Measurements from ENCODE around the gene OR2F2.
A peak's percentile ranks its signal among the peaks of the same experiment; 100 is the strongest.

Gene OR2F2, protein sequence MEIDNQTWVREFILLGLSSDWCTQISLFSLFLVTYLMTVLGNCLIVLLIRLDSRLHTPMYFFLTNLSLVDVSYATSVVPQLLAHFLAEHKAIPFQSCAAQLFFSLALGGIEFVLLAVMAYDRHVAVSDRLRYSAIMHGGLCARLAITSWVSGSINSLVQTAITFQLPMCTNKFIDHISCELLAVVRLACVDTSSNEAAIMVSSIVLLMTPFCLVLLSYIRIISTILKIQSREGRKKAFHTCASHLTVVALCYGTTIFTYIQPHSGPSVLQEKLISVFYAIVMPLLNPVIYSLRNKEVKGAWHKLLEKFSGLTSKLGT

DNA sequence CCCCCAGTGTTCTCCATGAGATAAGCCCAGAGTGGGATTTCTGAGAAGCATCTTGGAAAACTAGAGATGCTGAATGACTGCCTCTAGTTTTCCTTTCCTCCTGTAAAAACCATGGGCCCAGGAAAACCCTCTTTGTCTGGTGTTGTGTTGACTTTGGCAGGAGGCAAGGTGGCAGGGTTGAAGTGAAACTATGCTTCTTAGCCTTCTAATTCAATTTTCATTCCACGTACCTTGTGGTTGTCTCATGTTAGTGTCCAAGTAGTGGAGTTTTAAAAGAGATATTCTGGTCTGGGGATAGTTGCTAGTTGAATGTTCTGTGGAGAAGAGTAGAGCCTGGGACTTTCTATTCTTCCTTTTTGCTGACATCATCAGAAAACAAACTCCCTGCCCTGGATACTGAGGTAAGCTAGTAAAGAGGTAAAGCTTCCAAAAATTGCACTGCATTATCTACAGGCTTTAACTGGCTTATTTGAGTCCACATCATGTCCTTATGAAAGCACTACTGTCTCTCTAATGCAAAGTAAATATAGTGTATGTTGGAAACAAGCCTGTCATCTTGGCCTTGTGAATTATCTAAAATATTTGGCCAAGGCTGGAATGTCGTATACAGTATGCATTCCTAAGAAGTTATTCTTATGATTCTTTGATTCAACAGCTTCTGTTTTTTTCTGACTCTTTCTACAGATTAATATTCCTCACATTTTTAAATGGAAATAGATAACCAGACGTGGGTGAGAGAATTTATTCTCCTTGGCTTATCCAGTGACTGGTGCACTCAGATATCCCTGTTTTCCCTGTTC is at the start of gene OR2F2:
Gene OR2F2, plus strand, starts transcription at position 708 of the 800 bp plus-strand sequence. Its CDS starts 0 bp downstream, at position 708.
- DNase-seq (ENCODE audit: low read depth, low spot score) = no peak

DNA sequence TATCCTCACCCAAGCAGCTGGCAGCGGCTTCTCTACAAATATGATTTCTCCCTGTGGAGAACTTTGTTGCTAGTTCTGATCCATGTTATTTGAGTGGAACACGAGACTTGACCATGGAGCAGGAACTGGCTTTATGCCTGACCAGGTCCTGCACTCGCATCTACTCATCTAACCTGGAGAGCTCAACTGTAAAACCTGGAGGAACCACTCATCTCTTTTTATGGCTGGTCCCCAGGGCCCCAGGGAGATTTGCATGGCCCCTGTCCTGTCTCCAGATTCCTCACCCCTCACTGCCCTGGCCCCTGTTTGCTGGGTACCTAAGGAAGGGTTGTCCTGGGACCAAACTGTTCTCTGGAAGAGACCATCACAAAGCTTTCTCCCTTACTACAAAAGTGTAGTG is 49.1 kb upstream of the OR2F2 start:
- no peak for DNase-seq (ENCODE audit: low read depth, low spot score)

DNA sequence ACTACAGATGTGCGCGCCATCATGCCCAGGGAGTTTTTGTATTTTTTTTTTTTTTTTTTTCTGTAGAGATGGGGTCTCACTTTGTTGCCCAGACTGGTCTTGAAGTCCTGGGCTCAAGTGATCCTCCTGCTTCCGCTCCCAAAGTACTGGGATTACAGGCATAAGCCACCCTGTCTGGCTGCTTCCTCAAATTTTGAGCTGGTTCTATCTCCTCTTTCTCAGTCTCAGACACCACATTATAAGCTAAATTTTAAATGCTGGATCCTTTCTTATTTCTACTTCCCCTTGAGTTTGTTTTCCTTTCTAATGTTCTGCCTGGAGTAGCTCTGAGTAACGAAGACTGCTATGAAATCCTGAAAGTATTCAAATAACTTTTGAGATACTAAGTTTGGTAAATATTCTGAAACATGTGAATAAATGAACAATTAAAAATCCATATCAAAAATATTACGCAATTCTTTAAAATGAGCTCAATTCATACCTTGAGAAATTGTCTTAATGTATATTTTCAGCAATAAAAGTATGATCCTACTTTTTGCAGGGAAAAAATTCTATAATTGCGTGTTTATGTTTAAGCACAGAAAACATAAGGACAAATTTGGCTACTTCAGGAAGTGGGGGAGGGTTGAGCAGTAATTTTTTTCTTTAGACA is 48.1 kb upstream of the OR2F2 start:
- no peak for DNase-seq (ENCODE audit: low read depth, low spot score)

DNA sequence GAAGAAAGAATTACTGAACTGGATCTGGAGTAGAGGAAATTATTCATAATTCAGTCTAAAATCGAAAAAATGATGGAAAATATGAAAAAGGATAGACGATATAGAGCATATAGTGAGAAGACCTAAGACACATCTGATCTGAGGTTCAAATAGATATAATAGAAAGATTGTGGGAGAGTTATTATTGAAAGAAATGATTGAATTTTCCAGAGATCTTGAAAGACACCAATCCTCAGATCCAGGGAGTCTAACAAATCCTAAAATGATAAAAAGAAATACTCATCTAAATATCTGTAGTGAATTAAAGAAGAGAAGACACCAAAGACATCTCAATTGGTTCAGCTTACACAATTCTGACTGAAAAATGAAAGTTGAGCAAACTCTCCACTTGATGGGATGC is 46.0 kb upstream of the OR2F2 start:
- DNase-seq (ENCODE audit: low read depth, low spot score) = no peak

DNA sequence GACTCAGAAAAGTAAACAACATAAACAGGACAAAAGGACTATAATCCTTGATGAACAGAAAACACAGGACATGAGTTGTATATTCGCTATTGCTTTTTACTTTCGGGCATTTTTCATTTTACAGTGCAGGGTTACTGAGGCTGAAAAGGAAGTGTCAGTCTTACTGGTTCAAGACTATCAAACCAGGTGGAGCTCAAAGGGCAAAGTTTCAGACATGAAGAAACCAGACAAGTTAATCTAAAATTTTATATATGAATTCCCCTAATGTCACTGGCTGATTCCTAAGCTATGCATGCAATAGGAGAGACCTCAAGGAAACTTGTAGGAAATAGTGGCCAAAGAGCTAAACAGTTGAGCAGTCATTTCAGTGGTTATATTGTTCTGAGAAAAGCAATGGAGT is 44.5 kb upstream of the OR2F2 start:
- DNase-seq (ENCODE audit: low read depth, low spot score) = no peak

DNA sequence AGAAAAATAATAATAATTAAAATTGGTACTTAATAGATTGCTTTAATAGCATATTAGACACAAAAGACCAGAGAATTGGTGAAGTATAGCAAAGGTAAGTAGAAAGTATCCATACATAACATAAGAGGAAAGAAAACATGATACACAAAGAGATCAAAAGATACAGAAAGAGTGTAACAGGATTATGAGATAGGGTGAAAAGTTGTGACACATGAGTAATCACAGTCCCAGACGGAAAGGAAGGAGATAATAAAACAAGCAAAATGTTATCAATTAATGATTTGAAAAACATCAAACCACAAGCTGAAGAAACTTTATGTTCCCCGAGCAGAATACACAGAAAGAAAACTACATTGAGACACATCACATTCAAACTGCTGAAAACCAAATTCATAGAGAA is 43.6 kb upstream of the OR2F2 start:
- no peak for DNase-seq (ENCODE audit: low read depth, low spot score)

DNA sequence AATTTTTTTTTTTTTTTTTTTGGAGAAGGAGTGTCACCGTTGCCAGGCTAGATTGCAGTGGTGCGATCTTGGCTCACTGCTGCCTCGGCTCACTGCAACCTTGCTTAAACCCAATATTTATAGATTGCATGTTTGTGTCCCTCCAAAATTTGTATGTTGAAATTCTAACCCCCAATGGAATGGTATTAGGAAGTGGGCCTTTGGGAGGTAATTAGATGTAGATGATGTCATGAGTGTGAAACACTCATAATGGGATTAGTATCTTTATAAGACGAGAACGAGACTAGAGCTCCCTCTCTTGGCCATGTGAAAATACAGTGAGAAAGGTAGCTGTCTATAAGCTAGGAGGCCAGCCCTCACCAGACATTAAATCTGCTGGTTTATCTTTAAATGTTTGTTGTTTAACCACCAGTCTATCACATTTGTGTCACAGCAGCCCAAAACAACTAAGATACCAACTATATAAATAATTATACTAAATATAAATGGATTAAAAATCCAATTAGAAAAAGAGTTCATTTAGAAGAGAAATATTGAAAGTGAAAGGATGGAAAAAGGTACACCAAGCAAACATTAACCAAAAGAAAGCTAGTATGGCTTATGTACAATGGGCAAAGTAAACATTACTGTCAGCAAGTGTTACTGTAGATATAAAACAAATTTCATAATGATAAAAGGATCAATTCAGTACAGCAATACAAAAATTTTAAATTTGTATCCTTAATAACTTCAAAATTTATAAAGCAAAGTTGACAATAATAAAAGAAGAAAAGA is 42.3 kb upstream of the OR2F2 start:
- no peak for DNase-seq (ENCODE audit: low read depth, low spot score)

DNA sequence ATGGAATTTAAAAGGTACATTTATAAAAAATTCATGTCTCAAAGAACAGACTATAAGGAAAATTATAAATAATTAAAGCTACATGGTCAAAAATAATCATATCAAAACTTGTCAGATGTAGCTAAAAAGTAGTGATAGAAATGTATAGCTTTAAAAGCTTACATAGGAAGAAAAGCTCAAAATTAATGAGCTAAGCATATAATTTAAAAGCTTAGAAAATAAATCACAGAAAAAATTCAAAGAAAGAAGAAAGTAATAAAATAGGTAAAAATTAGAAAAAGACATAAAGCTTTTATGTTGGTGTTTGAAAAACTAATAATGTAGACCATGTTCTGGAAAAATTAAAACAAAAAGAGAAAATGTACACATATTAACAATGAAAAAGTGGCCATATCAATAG is 38.4 kb upstream of the OR2F2 start:
- no peak for DNase-seq (ENCODE audit: low read depth, low spot score)

DNA sequence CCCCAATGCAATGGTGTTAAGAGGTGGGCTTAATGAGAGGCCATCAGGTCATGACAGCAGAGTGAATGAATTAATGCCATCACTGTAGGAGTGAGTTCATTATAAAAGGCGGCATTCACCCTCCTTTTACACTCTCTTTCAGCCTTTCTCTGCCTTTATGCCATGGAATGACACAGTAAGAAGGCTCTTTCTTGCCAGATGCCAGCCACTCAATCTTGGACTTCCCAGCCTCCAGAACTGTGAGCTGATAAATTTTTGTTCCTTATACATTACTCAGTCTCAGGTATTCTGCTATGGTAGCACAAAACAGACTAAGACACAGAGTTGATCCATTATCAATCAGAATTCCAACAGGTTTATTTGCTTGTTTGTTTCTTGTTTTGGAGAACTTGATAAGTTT is 36.2 kb upstream of the OR2F2 start:
- no peak for DNase-seq (ENCODE audit: low read depth, low spot score)

DNA sequence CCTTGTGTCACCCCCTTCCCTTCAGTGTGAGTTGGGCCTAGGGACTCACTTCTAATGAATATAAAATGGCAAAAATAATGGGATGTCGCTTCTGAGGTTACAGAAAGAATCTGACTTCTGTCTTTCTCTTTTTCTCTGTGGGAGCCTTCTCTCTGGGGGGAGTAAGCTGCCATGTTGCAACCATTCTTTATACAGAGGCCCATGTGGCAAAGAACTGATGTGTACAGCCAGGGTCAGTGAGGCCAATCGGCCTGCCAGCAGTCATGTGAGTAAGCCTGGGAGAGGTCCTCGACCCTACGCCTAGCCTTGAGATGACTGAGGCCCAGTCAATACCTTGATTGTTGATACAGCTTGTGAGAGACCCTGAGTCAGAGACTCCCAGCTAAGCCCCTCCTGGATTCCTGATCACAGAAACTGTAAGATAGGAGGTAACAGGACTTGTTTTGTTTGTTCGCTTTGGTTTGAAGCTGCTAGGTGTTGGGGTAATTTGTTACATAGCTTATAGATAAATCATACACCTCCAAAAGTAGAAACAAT is 34.7 kb upstream of the OR2F2 start:
- no peak for DNase-seq (ENCODE audit: low read depth, low spot score)

DNA sequence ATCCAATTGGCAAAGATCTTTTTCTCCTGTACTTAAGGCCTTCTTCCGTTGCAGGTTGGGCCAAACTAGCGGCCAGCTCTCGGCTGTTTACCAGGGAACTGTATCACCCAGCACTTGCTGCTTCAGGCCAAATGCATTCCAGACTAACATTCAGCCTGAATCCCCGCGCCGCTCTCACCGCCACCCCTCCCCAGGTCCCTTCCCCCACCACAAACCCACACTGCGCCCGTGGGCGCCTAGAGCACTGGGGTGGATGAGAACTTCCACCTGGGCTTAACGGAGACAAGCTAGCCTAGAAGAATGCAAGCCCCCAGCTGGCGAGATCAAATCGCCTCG is 33.7 kb upstream of the OR2F2 start:
- DNase-seq (ENCODE audit: low read depth, low spot score) = no peak

DNA sequence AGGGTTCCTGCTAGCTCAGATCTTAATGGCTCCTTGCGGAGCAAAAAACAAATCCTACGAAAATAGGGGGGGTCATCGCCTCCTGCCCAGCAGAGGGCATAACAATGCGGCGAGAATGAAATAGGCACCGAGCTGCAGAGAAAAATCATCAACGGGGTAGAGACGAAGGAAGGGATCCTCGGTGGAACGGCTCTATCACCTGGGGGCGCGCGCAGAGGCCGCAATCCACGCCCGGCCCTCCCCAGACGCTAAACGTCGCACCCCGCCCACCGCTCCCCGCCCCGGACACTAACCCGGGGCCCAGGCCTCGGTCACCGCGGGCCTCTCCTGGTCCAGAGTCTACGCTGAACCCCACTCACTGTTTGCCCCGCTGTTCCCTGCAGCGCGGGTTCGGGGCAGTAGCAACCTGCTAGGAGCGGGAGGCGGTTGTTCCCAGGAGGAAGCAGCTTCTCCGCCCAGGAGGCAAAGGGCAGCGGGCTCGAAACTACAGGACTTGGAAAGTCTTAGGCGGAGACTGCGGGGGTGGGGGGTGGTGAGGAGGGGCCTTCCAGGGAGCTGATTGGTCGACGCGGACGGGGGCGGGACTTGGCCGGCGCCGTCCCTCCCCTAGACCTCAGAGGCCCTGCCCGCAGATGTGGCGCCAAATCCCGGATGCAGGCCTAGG is 33.2 kb upstream of the OR2F2 start, which contains the start of gene TCAF1:
Gene TCAF1, minus strand, starts transcription at position 509 of the 664 bp plus-strand sequence. CDS start 25,568 bp downstream, outside the sequence.
- DNase-seq (ENCODE audit: low read depth, low spot score) = peak; percentile 83

DNA sequence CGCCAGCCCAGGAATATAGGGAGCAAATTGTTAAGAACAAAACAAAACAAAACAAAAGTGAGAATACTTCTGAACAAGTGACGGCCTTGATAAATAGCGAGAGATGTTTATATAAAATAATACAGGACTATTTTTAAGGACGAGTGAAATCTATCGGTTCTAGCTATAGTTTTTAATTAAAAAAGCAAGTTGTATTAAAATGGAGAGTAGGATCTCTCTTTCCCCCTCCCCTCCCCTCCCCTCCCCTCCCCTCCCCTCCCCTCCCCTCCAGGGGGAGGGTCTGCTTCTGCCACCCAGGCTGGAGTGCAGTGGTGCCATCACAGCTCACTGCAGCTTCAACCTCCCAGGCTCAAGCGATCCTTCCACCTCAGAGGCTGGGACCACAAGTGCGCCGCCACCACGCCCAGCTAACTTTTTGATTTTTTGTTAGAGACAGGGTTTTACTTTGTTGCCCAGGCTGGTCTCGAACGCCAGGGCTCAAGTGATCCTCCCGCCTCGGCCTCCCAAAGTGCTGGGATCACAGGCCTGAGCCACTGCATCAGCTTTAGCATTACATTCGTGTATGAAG is 32.6 kb upstream of the OR2F2 start:
- DNase-seq (ENCODE audit: low read depth, low spot score) = no peak

DNA sequence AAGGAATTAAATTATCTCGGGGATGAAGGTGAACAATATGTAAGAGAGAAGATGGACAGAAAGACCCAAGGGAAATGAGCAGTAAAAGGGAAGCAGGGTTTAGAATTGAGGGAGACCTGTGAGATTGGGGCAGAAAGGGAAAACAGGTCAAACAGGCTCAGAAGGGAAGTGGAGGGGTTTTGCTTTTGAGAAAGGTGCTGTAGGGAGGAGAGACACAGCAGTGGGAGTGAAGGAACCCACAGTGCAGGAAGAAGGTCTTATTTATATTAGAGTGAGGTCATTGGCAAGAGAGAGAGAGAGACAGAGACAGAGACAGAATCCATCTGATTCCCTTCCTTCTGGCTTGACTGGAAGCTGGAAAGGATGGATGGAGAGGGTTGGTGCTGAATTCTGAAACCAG is 29.5 kb upstream of the OR2F2 start:
- DNase-seq (ENCODE audit: low read depth, low spot score) = no peak

DNA sequence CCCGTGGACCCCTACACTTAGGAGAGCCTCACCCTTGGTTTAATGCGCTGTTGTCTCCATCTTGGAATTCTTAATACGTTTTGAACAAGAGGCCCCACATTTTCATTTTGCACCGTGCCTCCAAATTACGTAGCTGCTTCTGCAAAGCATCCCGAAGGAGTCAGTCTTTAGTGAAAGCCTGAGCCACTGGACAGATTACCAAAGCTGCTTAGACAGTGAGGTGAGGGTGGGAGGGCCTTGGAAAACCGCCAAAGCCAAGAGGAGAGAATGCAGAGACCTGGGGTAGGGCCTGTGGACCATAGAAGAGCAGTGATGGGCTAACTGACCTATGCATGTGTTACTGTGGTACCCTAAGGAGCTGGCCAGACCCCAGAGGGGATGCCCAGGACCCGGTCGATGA is 28.9 kb upstream of the OR2F2 start:
- no peak for DNase-seq (ENCODE audit: low read depth, low spot score)

DNA sequence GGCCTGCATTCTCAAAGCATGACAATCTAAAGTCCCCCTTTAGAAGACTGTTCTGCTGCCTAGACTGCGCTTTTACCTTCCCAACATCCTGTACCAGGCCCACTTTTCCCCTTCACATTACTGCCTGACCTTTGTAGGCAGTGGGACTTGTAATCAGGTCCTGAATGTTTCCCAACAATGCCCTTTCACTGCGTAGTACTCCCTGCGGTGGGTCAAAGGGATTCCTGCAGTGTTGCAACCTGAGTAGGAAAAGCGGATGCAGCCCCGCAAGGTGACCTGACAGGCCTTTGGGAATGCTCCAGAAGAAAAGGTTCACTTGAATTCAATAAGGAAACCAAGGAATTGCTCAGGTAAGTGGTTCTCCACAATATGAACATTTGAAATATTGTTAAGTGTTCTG is 28.1 kb upstream of the OR2F2 start:
- DNase-seq (ENCODE audit: low read depth, low spot score) = no peak

DNA sequence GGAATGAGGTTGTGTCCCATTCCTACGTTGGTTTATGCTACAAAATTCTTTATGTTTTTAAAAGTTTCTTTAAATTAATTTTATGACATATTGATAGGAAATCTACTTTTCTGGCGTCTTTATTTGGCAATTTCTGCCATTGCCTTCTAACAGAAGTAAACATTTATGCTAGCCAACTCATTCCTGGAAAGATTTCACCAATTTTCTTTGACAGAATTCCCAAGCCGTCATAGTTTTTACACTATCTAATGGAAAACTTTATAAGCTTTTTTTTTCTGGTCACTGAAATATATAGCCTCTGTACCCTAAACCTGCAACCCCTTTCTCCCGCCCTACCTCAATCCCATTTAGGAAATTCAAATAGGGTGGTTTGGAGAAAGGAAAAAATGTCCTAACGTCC is 26.9 kb upstream of the OR2F2 start:
- DNase-seq (ENCODE audit: low read depth, low spot score) = no peak

DNA sequence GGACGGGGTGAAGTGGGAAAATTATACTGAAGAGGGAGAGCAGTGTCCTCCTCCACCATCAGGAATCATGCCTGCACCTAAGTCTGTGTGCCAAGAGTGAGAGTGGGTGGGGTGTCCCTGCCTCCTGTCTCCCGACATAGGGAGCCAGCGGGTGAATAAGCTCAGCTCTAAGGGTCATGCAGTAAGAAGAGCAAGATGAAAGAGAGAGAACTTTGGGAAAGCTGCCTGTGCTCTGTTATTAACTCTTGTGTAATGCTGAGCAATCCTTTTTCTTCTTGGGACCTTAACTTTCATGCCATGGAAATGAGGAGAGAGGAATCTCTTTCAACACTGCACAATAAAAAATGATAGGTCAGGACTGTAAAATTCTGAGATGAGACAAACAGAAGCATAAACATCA is 25.2 kb upstream of the OR2F2 start:
- no peak for DNase-seq (ENCODE audit: low read depth, low spot score)

DNA sequence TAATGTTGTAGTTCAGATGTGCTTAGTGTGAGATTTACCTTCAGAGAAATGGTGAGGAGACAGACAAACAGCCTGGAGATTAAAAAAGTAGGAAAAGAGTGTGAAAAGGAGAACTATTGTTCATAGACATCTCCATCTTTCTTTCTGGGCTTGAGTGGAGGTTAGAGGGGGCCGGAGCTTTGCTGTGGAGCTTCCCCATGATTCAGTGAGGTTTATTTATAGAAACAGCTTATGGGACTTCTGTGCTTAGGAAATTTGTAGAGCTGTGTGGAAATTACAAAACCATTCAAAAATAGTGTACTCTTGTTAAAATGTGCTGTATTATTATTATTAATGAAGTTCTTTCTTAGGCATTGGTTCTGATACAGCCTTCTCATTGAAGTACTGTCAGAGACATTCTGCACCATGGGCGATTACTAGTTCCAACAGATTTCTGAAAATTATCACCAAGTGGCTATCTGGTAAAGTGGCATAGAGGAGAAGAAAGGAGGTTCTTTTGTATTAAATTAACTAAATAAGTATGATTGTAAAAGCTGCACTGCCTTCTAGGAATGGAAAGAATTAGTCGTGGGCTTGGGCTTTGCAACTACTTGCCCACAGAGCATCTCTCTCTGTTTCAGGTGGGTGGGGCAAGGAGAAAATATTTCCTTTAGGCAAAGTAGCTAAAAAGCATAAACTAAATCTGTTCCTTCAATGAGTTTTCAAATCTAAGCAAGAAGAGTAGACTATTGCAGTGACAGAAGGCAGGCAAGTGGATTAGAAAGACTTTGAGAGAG is 24.4 kb upstream of the OR2F2 start:
- DNase-seq (ENCODE audit: low read depth, low spot score) = no peak

Data from activated naive CD8-positive, alpha-beta T cell treated with anti-CD3 and anti-CD28 coated beads, Interleukin-2, amount 50 U/mL, for 16 hours (primary cell).